ELR (cell line): ENCODE results near the gene PSG1.
A peak's percentile ranks its signal among the peaks of the same experiment; 100 is the strongest.
"Not testable (repeated sequence)": the region's sequence is repeated elsewhere in the genome, so short reads cannot be mapped to it uniquely, and the experiment has no call there.

ENCODE experiments used
- DNase-seq: peaks from one replicate; pipeline ENCODE4 v3.0.0-alpha.2; 2015; ENCODE audit warnings: low read depth

Gene PSG1

DNA sequence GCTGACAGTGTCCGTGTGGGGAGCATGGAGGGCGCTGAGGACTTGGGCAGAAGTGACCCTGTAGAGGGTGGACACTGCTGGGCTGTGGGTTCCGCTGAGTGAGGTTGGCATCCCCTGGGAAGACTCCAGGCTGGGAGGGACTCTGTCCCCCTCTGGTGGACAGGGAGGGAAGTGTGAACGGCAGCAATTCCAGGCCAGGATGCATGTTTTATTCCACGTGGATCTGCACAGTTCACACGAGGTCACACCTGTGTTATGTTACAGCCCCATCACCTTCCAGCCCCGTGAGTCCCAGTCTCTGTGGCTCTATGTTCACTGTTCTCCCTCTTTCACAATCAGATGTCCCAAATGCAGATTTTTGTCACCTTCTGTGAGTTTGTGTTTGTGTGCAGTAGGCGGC is 1.8 kb upstream of the PSG1 start:
- peak; percentile 37 for DNase-seq

GRCh38 chr19:42880621-42881020 is 1.1 kb upstream of the PSG1 start:
- DNase-seq, result not testable (repeated sequence)

- DNase-seq, result peak; percentile 65
Measured at GRCh38 chr19:42876596-42876995, 2.9 kb downstream of the PSG1 start.

- DNase-seq, result peak; percentile 57
Measured at GRCh38 chr19:42875881-42876280, 3.6 kb downstream of the PSG1 start.

DNA sequence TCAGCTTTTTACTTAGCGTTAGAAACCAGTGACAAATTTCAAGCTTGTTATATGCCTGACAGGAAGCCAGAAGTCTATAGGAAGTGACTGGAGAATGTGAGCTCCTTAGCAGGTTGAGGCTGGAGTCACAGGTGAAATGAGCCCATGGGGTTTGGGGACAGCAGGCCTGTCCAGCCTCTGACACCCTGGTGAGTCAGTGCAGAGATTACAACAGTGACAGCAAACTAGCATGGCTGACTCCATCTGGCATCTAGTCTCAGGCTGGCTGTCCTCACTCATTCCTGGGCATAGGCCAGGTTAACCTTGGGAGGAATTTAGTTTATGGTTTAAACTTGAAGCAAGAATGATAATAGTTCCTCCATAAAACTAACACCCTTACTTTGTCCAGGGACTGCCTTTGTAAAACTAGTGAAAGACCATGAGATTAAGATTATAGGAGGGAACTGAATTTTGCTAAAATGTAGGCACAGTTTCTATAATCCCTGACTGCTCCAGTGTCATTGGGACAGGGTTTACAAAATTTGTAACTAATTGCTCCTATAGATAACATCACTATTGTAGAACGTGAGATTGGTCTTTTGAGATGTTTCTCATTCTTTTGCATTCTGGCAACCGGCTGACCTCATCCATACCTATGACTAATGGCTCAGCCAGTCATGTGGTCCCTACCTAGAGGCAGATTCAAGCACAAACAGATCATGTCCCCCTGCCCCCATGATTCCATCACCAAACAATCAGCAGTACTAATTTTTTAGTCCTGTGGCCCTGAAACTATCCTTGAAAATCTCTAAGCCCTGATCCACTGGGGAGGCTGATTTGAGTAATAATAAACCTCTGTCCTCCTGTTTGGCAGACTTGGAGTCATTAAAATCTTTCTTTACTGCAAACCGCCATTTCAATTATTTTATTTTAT is 4.4 kb downstream of the PSG1 start:
- DNase-seq, result peak; percentile 84

- DNase-seq, result not testable (repeated sequence)
Measured at GRCh38 chr19:42874136-42874535, 5.4 kb downstream of the PSG1 start.

DNA sequence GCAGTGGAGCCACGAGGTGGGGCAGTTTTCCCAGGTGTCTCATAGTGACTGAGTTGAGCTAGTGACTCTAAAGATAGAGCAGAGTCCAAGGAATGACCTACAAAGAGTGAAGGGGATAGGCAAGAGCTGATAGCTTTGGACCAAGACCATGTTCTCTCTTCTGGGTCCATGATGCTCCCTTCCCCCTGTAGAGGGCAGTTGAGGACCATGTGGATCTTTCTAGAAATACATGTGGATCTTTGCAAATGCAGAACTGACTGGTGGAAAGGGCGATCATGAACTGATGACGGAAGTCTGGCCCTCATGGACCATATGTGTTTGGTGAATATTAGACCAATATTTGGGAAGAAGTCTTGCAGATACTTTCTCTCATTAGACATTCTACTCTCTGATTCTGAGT is 6.9 kb downstream of the PSG1 start:
- peak; percentile 14 for DNase-seq

DNA sequence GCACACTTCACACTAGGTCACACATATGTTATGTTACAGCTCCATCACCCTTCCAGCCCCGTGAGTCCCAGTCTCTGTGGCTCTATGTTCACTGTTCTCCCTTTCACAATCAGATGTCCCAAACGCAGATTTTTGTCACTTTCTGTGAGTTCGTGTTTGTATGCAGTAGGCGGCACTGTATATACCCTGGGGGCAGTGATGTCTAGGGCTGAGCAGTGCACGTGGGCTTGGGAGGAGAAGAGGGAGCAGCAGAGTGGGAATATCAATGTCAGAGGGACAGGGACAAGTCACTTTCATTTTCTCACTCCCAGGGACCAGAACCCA is 22.0 kb downstream of the PSG1 start:
- no peak for DNase-seq

- DNase-seq, result peak; percentile 25
Measured at GRCh38 chr19:42856866-42857543, 22.5 kb downstream of the PSG1 start.

GRCh38 chr19:42854745-42855144 is 24.8 kb downstream of the PSG1 start:
- not testable (repeated sequence) for DNase-seq

- not testable (repeated sequence) for DNase-seq
Measured at GRCh38 chr19:42853231-42853630, 26.3 kb downstream of the PSG1 start.

GRCh38 chr19:42852821-42853220 is 26.7 kb downstream of the PSG1 start:
- not testable (repeated sequence) for DNase-seq

DNA sequence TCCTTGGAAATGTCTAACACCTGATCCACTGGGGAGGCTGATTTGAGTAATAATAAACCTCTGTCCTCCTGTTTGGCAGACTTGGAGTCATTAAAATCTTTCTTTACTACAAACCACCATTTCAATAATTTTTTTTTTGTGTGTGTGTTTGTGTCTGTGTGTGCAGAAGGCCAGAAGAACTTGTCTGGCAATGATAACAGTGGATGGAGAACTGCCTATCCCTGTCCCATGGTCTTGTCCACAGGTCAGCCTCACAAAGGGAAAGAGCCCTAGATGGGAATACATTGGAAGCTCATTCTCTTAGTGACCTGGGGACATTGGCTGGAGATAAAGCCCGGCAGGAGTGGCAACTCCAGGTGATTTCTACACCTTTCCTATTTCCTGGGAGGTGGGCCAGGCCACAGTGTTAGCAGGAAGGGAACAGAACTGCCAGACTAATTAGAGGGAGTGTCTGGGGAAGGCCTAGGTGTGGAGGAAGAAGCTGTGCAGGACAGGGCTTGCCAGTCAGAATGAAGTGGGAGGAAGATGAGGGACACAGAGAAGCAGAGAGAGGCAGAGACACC is 27.7 kb downstream of the PSG1 start:
- not testable (repeated sequence) for DNase-seq

- peak; percentile 97 for DNase-seq
Measured at GRCh38 chr19:42850981-42851717, 28.4 kb downstream of the PSG1 start.

- DNase-seq, result peak; percentile 69
Measured at GRCh38 chr19:42846597-42846996, 32.9 kb downstream of the PSG1 start.

GRCh38 chr19:42843631-42844030 is 35.9 kb downstream of the PSG1 start:
- not testable (repeated sequence) for DNase-seq

- peak; percentile 79 for DNase-seq
Measured at GRCh38 chr19:42832746-42833442, 46.6 kb downstream of the PSG1 start.

DNA sequence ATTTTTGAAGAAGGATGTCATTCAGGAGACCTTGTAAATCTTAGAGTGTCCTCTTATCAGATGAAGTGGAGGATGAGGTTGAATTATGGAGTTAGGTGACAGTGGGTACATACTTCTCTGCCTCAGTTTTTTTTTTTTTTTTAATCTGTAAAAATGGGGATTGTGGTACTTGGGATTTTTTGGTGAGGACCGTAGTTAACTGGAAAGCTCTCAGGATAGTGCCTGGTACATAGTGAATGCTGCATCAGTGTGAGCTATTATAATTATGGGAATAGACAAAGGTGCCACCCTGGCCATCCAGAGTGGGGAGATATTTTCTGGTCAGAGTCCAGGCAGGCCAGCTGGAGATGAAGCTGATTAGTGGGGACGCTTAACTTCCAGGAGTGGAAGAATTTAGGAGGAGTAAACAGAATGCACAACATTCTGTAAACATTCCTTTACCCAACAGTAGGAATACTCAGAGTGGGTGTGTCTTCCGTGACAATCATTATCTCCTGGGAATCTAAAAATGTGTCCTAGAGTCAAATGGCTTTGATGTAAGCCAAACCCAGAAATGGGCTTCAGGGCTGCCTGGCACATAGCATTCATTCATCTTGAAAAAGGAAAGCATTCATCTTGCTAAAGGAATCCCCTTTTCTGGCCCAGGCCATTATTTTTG is 47.4 kb downstream of the PSG1 start:
- DNase-seq, result not testable (repeated sequence)

DNA sequence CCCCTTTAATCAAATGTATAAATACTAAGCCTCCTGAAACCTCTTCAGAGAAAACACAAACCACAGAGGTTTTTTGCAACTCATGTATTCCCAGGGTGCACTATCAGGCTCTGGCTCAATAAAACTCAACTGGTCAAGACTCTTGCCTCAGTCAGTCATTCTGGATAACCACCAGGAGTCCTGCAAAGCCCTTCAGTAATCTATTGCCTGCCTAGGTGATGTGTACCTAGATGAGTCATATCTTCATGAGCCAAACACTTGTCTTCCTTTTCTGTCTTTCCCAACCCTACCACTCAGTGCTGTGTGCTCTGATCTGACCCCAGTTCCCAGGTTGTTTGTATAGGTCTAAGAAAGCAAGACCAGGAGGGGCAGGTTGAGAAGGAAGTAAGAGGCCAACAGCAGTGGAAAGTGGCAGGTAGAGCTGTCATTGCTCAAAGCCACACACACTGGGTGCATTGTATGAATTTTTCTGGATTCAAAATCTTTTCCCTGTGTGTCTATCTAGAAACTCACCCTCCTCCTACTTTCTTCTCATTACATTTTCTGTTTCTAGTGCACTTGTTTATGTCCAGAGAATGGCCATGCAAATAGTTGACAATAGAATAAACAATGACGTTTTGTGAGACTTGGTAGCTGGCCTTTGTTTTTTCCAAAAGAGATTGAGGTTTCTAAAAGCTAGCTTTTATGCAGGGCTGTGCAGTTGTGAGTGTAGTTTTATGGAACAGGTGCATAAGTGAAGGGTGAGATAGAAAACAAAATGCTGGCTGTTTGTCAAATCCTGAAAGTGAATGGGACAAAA is 48.1 kb downstream of the PSG1 start:
- peak; percentile 29 for DNase-seq

- peak; percentile 42 for DNase-seq
Measured at GRCh38 chr19:42821306-42821977, 58.1 kb downstream of the PSG1 start.
